ENCODE measurements around the gene MPRIP.
A peak's percentile ranks its signal among the peaks of the same experiment; 100 is the strongest.

DNA sequence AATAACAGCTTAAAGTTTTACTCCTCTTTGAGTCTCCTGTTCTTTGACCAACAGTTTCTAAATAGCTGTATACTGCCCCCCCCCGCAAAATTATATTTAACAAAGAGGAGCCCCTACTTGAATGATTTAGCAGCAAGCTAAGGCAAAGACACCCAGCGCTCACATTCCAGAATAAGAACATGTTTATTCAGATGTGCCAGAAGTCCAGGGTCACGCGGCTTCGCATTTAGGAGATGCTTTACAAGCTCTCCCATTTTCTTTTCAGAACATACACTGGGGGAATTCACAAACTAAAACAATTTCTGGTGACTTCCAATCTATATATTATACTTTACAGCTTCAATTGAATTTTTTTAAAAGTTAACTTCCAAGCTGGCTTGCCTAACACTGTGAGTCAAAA is 158.6 kb downstream of the MPRIP start:
- TF ChIP-seq, protein P1, sequence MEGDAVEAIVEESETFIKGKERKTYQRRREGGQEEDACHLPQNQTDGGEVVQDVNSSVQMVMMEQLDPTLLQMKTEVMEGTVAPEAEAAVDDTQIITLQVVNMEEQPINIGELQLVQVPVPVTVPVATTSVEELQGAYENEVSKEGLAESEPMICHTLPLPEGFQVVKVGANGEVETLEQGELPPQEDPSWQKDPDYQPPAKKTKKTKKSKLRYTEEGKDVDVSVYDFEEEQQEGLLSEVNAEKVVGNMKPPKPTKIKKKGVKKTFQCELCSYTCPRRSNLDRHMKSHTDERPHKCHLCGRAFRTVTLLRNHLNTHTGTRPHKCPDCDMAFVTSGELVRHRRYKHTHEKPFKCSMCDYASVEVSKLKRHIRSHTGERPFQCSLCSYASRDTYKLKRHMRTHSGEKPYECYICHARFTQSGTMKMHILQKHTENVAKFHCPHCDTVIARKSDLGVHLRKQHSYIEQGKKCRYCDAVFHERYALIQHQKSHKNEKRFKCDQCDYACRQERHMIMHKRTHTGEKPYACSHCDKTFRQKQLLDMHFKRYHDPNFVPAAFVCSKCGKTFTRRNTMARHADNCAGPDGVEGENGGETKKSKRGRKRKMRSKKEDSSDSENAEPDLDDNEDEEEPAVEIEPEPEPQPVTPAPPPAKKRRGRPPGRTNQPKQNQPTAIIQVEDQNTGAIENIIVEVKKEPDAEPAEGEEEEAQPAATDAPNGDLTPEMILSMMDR (IDR thresholded peaks at IDR 0.05): no peak
- TF ChIP-seq POLR2AphosphoS5 (IDR thresholded peaks at IDR 0.05): peak; percentile 14
